ENCODE data around the gene TPSD1. TPM values are rescaled to one million over a fixed set of nuclear protein-coding genes. Genes with fewer than 3 reads are reported as not detected.

Gene TPSD1
- total RNA-seq, 1 experiment from 2014 or later = not detected

DNA sequence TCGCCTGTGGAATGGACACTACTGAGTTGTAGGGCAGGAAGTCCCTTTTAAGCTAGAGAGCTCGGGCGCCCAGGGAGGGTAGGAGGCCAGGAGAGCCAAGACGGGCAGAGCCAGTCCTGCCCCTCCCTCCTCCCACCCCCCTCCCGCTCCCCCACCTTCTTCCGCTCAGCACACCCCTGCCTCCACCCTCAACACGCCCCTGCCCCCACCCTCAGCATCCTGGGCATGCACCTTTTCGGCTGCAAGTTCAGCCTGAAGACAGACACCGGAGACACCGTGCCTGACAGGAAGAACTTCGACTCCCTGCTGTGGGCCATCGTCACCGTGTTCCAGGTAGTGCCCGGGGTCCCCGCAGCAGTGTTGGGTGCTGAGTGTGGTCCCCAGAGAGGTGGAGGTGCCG lies 49.1 kb upstream of the TPSD1 start:
- H2AFZ ChIP-seq (ENCODE audit: low read length) = no peak overlapping the region
- no peak overlapping the region for H3K18ac ChIP-seq (ENCODE audit: insufficient read length, low read depth, low read length)
- no peak overlapping the region for H3T11ph ChIP-seq (ENCODE audit: low read length)
- no peak overlapping the region for H2BK12ac ChIP-seq (ENCODE audit: insufficient read length, low read depth, low read length)
- no peaks in the 10 kb centered on the region for H3K4me1 ChIP-seq (ENCODE audit: insufficient read depth, low read length)
- Mint-ChIP-seq H3K4me3 (no peak overlapping the region), H3K36me3 (ENCODE audit: insufficient read depth in 1 of 3, low read depth in 3 of 3) (peaks cover 0 to 33% (median 28%) of the 10 kb centered on the region in 3 experiments; a peak in 6 of 7 replicates), H3K27me3 (ENCODE audit: low read depth) (no peaks in the 10 kb centered on the region), H3K9me3 (no peaks in the 10 kb centered on the region), H3K4me1 (no peaks in the 10 kb centered on the region), H3K27ac (no peak overlapping the region)
- H3K9ac ChIP-seq (ENCODE audit: extremely low read depth, insufficient read length, low read length) = no peak overlapping the region
- H2BK15ac ChIP-seq (ENCODE audit: low read depth, low read length) = no peak overlapping the region
- H4K5ac ChIP-seq (ENCODE audit: insufficient read length, low read depth, low read length) = no peak overlapping the region
- no peak overlapping the region for H2BK5ac ChIP-seq (ENCODE audit: insufficient read length, low read length)
- H2BK120ac ChIP-seq (ENCODE audit: low read depth, low read length, poor library complexity, severe bottlenecking) = no peak overlapping the region
- H3K27me3 ChIP-seq (ENCODE audit: insufficient read depth, low read length) = no peaks in the 10 kb centered on the region
- no peak overlapping the region for H3K4me2 ChIP-seq (ENCODE audit: insufficient read depth, insufficient read length, low read length)
- no peak overlapping the region for H3K56ac ChIP-seq (ENCODE audit: insufficient read length, low read depth, low read length)
- H3K4ac ChIP-seq (ENCODE audit: low read depth, low read length) = no peak overlapping the region
- H2AK5ac ChIP-seq (ENCODE audit: insufficient read length, low read length) = no peak overlapping the region
- no peaks in the 10 kb centered on the region for H3K79me2 ChIP-seq (ENCODE audit: insufficient read depth, low read length)
- WGBS (ENCODE audit: extremely low coverage, insufficient read length, low lambda C conversion rate) = no CpG with 5 or more reads among the region's 16 CpGs
- no peak overlapping the region for H3K27ac ChIP-seq (ENCODE audit: insufficient read length, low read depth, low read length)
- TF ChIP-seq, protein P1, sequence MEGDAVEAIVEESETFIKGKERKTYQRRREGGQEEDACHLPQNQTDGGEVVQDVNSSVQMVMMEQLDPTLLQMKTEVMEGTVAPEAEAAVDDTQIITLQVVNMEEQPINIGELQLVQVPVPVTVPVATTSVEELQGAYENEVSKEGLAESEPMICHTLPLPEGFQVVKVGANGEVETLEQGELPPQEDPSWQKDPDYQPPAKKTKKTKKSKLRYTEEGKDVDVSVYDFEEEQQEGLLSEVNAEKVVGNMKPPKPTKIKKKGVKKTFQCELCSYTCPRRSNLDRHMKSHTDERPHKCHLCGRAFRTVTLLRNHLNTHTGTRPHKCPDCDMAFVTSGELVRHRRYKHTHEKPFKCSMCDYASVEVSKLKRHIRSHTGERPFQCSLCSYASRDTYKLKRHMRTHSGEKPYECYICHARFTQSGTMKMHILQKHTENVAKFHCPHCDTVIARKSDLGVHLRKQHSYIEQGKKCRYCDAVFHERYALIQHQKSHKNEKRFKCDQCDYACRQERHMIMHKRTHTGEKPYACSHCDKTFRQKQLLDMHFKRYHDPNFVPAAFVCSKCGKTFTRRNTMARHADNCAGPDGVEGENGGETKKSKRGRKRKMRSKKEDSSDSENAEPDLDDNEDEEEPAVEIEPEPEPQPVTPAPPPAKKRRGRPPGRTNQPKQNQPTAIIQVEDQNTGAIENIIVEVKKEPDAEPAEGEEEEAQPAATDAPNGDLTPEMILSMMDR (conservative IDR thresholded peaks at IDR 0.05) = no peak
- no peaks in the 10 kb centered on the region for H3K23me2 ChIP-seq (ENCODE audit: insufficient read length, low read depth, low read length, poor library complexity, severe bottlenecking)
- H2BK20ac ChIP-seq (ENCODE audit: low read depth, low read length, poor library complexity, severe bottlenecking) = no peak overlapping the region
- no peak for DNase-seq
- no peak overlapping the region for H4K91ac ChIP-seq (ENCODE audit: insufficient read length, low read depth, low read length)
- no peaks in the 10 kb centered on the region for H4K20me1 ChIP-seq (ENCODE audit: control insufficient read depth, insufficient read depth, insufficient read length)
- H3K79me1 ChIP-seq (ENCODE audit: insufficient read depth, low read depth, low read length, poor library complexity, severe bottlenecking) = no peaks in the 10 kb centered on the region
- H4K8ac ChIP-seq (replicated peaks; ENCODE audit: insufficient read length, low read depth, low read length) = no peak overlapping the region
- H3K9me3 ChIP-seq (ENCODE audit: control insufficient read depth, low read depth, low read length) = no peaks in the 10 kb centered on the region
- H3K23ac ChIP-seq (ENCODE audit: insufficient read length, low read depth, low read length) = no peak overlapping the region
- H3K14ac ChIP-seq (ENCODE audit: insufficient read depth, low read length) = no peak overlapping the region
